IPS DF 6.9 (cell line): ENCODE data around the gene MAGI2.
"Not testable (repeated sequence)": the region's sequence is repeated elsewhere in the genome, so short reads cannot be mapped to it uniquely, and the experiment has no call there.

ENCODE experiments used
- DNase-seq: peaks from one replicate; pipeline ENCODE4 v3.0.0-alpha.2; 2013; ENCODE audit warnings: low read depth, low spot score
- H3K27ac ChIP-seq: one replicate; pipeline ENCODE4 v1.5.1; 2013; ENCODE audit warnings: low read length, control low read depth
- H3K27me3 ChIP-seq: 2 replicates; pipeline ENCODE4 v1.6.1; 2013; ENCODE audit warnings: mild to moderate bottlenecking, low read length; ENCODE audit not compliant: control insufficient read depth, insufficient read depth
- H3K36me3 ChIP-seq: 2 replicates; pipeline ENCODE4 v1.6.1; 2013; ENCODE audit warnings: low read length; ENCODE audit not compliant: control insufficient read depth, insufficient read depth
- H3K4me1 ChIP-seq: 2 replicates; pipeline ENCODE4 v1.6.1; 2013; ENCODE audit warnings: low read length; ENCODE audit not compliant: control insufficient read depth, insufficient read depth
- H3K4me3 ChIP-seq: 2 replicates; pipeline ENCODE4 v1.5.1; 2013; ENCODE audit warnings: mild to moderate bottlenecking, low read length
- H3K9me3 ChIP-seq: 2 replicates; pipeline ENCODE4 v1.6.1; 2013; ENCODE audit warnings: low read length, inconsistent platforms; ENCODE audit not compliant: control insufficient read depth, insufficient read depth
- WGBS: extraction: QIAGEN DNeasy Blood & Tissue Kit; methylation state at CpG from one replicate; pipeline ENCODE4 v1.1.7; 2013; ENCODE audit warnings: mixed read lengths, missing lambda C conversion rate; ENCODE audit not compliant: insufficient read length, insufficient coverage; 5-methylcytosine and 5-hydroxymethylcytosine counted together

MAGI2 gene

DNA sequence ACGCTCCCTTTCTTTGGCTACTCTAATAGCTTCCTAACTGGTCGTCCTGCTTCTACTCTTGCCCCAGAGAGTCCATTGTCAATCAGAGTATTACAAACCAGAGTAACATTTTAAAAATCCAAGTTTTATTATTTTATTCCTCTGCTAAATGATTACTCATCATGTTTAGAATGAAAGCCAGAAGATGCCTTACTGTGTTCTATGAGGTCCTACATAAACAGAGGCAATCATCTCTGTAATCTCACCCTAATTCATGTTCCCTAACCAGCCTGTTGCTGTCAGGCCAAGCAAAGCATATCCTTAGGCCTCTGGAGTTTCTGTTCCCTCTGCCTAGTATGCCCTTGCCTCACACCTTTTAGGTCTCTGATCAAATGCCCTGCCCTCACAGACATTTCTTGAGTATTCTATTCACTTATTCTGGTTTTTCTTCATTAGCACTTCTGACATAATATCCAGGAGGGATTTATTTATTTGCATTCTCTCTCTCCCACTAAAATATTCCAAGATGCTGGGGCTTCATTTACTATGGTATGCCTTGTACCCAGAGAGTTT is 1157.3 kb downstream of the MAGI2 start:
- no peaks in the 10 kb centered on the region for H3K27me3 ChIP-seq
- no peaks in the 10 kb centered on the region for H3K9me3 ChIP-seq
- H3K4me3 ChIP-seq, result no peak overlapping the region
- H3K36me3 ChIP-seq, result no peaks in the 10 kb centered on the region
- no peaks in the 10 kb centered on the region for H3K4me1 ChIP-seq
- H3K27ac ChIP-seq, result no peak overlapping the region
- WGBS, result no CpG with 5 or more reads among the region's 2 CpGs
- DNase-seq, result no peak

DNA sequence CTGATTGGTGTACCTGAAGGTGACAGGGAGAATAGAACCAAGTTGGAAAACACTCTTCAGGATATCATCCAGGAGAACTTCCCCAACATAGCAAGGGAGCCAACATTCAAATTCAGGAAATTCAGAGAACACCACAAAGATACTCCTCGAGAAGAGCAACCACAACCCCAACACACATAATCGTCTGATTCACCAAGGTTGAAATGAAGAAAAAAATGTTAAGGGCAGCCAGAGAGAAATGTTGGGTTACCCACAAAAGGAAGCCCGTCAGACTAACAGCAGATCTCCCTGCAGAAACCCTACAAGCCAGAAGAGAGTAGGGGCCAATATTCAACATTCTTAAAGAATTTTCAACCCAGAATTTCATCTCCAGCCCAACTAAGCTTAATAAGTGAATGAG is 1164.0 kb downstream of the MAGI2 start:
- DNase-seq, H3K36me3 ChIP-seq, H3K27me3 ChIP-seq, H3K27ac ChIP-seq, H3K4me3 ChIP-seq, H3K4me1 ChIP-seq, H3K9me3 ChIP-seq: not testable (repeated sequence)
- WGBS, result no CpG with 5 or more reads among the region's 3 CpGs

- no peak for DNase-seq
- no peaks in the 10 kb centered on the region for H3K9me3 ChIP-seq
- no peaks in the 10 kb centered on the region for H3K27me3 ChIP-seq
- no peak overlapping the region for H3K4me3 ChIP-seq
- no peak overlapping the region for H3K27ac ChIP-seq
- no peaks in the 10 kb centered on the region for H3K4me1 ChIP-seq
- WGBS, result no CpG with 5 or more reads among the region's 4 CpGs
- no peaks in the 10 kb centered on the region for H3K36me3 ChIP-seq
Observed at GRCh38 chr7:78284945-78285344, 1168.5 kb downstream of the MAGI2 start.

DNA sequence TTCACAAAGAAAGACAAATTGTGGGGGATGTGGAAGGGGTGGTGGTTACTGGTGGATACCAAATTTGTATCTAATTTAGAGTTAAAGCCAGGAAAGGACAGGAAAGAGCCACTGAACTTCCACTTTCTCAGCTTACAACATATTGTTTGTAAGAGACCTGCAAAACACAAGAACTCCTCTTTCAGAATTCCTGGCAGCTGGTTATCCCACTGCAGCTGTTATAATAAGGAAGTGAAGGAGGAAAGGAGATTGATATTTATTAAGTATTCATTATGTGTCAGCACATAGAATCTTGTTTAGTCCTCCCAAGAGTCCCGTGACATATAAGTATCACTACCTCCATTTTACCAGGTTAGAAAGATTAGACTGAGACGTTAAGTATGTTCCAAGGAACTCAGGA is 1173.2 kb downstream of the MAGI2 start:
- H3K9me3 ChIP-seq, result no peaks in the 10 kb centered on the region
- no peak overlapping the region for H3K4me3 ChIP-seq
- no peak for DNase-seq
- no peaks in the 10 kb centered on the region for H3K27me3 ChIP-seq
- no peak overlapping the region for H3K27ac ChIP-seq
- no CpG with 5 or more reads among the region's 2 CpGs for WGBS
- no peaks in the 10 kb centered on the region for H3K36me3 ChIP-seq
- no peaks in the 10 kb centered on the region for H3K4me1 ChIP-seq

DNA sequence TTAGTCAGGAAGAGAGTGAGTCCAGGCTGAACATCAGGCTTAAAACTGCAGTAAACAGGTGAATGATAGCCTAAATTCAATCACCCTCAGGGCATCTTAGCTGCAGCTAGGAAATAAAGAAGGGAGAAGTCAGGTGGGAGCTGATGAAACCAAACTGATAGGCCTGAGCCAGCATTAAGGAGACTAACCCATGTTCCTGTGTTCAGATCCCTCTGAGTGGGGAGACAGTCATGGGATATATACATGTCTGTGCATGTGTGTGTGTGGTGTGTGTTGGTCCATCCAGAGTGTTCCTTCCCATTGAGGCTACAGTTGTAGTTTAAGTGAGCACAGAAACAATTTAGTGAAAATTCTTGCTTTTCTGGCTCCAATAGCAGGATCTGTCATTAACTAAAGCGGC is 1174.0 kb downstream of the MAGI2 start:
- Histone ChIP-seq H3K9me3 (no peaks in the 10 kb centered on the region), H3K36me3 (no peaks in the 10 kb centered on the region), H3K27me3 (no peaks in the 10 kb centered on the region), H3K4me1 (no peaks in the 10 kb centered on the region), H3K27ac (no peak overlapping the region), H3K4me3 (no peak overlapping the region)
- DNase-seq, result no peak
- no CpG with 5 or more reads among the region's 1 CpG for WGBS

DNA sequence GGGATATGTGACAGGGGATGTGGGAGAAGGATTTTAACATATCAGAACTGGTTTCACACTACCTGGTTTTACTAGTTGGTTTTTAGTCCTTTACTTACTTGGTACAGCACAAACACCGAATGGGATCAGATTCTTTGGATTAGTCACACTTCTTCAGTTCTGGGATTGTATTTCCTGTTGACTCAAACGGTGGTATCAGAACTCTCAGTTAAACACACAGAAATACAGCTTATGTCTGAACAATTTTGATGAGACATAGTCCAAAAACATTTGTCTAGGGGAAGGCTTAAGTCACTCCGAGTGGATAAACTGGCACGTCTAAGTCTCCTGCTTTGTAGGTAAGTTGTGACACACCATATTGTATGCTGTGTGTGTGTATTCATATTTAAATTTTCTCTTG is 1174.4 kb downstream of the MAGI2 start:
- Histone ChIP-seq H3K9me3 (no peaks in the 10 kb centered on the region), H3K4me1 (no peaks in the 10 kb centered on the region), H3K36me3 (no peaks in the 10 kb centered on the region), H3K27ac (no peak overlapping the region), H3K27me3 (no peaks in the 10 kb centered on the region), H3K4me3 (no peak overlapping the region)
- no peak for DNase-seq
- no CpG with 5 or more reads among the region's 4 CpGs for whole genome bisulfite sequencing

DNA sequence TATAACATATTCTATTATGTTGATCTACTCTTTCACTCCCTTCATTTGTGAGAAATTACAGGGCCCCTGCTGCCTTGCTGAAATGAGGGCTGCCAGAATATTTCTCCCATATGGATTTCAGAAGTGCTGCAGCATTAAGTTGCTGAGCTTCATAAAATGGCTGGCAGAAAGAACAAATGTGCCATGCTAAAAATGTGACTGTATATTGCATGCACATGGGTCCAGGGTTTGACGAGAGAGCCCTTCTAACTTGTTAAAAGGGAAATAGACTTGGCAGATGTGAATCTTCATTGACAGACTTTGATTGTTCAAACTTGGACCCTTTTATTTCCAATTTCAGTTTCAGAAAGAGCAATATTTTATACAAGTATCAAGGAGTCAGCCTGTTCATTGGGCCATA is 1186.3 kb downstream of the MAGI2 start:
- no peaks in the 10 kb centered on the region for H3K36me3 ChIP-seq
- H3K9me3 ChIP-seq, result no peaks in the 10 kb centered on the region
- no peak overlapping the region for H3K27ac ChIP-seq
- no CpG with 5 or more reads among the region's 1 CpG for WGBS
- H3K4me1 ChIP-seq, result no peaks in the 10 kb centered on the region
- H3K4me3 ChIP-seq, result no peak overlapping the region
- no peak for DNase-seq
- no peaks in the 10 kb centered on the region for H3K27me3 ChIP-seq

DNA sequence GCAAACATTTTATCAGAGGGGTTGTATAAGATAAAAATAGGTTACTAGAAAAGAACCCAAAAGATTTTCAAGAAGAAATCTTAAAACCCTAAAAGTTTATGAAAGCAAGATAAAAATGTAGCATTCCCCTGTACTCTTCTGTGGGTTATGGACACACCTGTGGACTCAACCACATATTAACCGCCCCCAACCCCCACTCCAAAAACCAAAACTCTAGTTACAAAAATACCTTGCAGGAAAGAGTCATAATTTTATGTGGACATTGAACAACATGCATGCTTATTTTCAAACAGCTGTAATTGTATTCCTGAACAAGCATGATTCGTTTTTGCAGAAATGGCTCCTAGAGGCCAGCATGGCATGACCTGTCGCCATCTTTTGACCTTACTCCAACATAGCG is 1188.0 kb downstream of the MAGI2 start:
- no peaks in the 10 kb centered on the region for H3K9me3 ChIP-seq
- H3K4me1 ChIP-seq, result no peaks in the 10 kb centered on the region
- H3K27me3 ChIP-seq, result no peaks in the 10 kb centered on the region
- DNase-seq, result no peak
- no CpG with 5 or more reads among the region's 4 CpGs for WGBS
- no peaks in the 10 kb centered on the region for H3K36me3 ChIP-seq
- no peak overlapping the region for H3K27ac ChIP-seq
- no peak overlapping the region for H3K4me3 ChIP-seq

- no peak for DNase-seq
- no CpG with 5 or more reads among the region's 2 CpGs for WGBS
- Histone ChIP-seq H3K36me3 (no peaks in the 10 kb centered on the region), H3K27me3 (no peaks in the 10 kb centered on the region), H3K4me1 (no peaks in the 10 kb centered on the region), H3K27ac (no peak overlapping the region), H3K4me3 (no peak overlapping the region), H3K9me3 (no peaks in the 10 kb centered on the region)
Observed at GRCh38 chr7:78265071-78265470, 1188.4 kb downstream of the MAGI2 start.

- H3K36me3 ChIP-seq, result no peaks in the 10 kb centered on the region
- H3K9me3 ChIP-seq, result no peaks in the 10 kb centered on the region
- H3K4me1 ChIP-seq, result no peaks in the 10 kb centered on the region
- no peak for DNase-seq
- H3K27me3 ChIP-seq, result no peaks in the 10 kb centered on the region
- H3K27ac ChIP-seq, result no peak overlapping the region
- no peak overlapping the region for H3K4me3 ChIP-seq
- WGBS, result no CpG with 5 or more reads among the region's 1 CpG
Observed at GRCh38 chr7:78264105-78264504, 1189.4 kb downstream of the MAGI2 start.

DNA sequence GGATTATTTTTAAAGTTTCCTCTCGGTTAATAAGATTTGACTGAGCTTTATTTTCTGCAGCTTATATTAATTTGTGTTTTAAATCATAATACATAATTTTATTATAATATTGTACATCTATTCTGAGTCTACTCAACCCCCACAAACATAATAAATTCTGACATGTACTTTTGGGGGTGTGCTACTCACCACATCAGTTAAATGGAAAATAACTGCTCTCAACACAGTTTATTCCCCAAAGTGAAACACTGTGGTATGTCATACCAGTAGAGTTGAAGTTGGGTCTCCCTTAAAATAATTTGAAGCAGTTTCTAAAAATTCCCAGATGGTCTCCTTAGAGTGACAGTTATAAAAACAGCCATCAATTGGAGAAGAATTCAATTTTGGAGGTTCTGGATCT is 1191.7 kb downstream of the MAGI2 start:
- WGBS, result no CpG with 5 or more reads among the region's 1 CpG

More for the DNA sequence above, 1191.7 kb downstream of the MAGI2 start:
- H3K36me3 ChIP-seq, result no peaks in the 10 kb centered on the region
- H3K9me3 ChIP-seq, result no peaks in the 10 kb centered on the region
- no peak for DNase-seq
- no peak overlapping the region for H3K4me3 ChIP-seq
- no peaks in the 10 kb centered on the region for H3K27me3 ChIP-seq
- H3K4me1 ChIP-seq, result no peaks in the 10 kb centered on the region
- no peak overlapping the region for H3K27ac ChIP-seq
